NCI-H526 treated with DMSO at 0.1 percent for 48 hours (cell line): ENCODE results near the gene HBD.
"Not testable (repeated sequence)": the region's sequence is repeated elsewhere in the genome, so short reads cannot be mapped to it uniquely, and the experiment has no call there.

Experiments used
- DNase-seq: peaks from one replicate; lab custom pipeline; 2025; lab: John Stamatoyannopoulos, UW

The HBD gene

DNA sequence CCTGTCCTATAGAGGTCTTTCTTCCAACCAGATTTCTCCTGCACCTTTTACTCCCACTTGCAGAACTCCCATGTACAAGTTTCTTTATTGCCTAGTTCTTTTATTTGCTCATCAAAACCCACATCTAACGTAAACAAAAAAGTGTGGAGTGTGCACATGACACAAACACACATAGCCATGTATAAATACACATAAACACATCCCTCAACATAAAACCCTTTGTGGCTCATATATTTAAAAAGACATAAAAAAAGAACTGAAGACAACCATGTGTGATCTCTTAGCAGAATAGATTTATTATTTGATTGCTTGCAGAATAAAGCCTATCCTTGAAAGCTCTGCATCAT is 18.6 kb upstream of the HBD start:
- no peak for DNase-seq

GRCh38 chr11:5252192-5252918 is 18.1 kb upstream of the HBD start:
- no peak for DNase-seq

DNA sequence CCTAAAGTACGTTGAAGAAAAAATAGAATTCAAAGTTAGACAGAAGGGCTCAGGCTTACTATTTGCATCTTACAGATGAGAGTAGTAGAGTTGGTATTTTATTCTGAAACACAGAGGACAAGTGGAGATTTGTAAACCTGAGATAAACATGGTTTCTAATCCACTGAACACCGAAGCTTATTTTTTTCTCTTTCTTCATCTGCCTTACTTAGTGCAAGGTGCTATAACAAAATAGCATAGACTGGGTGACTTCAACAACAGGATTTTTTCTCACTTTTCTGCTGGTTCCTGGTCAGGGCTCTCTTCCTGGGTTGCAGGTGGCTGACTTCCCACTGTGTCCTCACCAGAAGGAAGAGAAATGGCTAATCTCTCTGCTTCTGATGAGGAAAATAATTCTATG is 17.5 kb upstream of the HBD start:
- DNase-seq: no peak

DNA sequence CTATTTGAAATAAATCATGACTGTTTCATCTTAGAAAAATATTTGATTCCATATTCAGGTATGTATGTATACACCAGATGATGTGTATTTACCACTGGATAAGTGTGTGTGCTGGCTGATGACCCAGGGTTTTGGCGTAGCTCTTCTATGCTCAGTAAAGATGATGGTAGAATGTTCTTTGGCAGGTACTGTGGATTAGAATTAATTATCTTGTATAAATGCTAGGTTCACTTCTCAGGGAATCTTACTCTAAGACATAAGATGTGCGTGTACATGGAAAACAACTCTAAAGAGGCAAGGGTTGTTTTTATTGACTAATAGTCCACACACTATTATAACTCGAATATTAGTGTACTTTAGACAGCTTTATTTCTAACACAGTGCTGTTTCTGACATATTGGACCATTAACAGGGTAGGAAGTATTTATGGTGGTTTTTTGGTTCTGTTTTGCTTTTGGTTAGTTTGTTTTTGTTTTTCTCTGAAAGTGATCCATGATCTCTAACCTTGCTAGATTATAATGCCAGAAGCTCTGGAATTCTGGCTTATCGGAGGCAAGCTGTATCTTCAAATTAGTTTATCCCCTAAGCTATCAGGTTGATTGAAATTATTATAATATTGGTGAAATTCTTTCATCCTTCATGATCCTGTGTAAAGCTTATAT is 16.4 kb upstream of the HBD start:
- DNase-seq: no peak

- not testable (repeated sequence) for DNase-seq
These were observed 15.6 kb upstream of the HBD start, which contains the start of gene HBG1 for GRCh38 chr11:5249807-5250396. Gene HBG1 (minus strand): TSS chr11:5249857. CDS start chr11:5249804, 53 bp downstream.

GRCh38 chr11:5248498-5248897 is 14.2 kb upstream of the HBD start:
- DNase-seq: not testable (repeated sequence)

GRCh38 chr11:5247472-5248192 is 13.3 kb upstream of the HBD start:
- DNase-seq: no peak

DNA sequence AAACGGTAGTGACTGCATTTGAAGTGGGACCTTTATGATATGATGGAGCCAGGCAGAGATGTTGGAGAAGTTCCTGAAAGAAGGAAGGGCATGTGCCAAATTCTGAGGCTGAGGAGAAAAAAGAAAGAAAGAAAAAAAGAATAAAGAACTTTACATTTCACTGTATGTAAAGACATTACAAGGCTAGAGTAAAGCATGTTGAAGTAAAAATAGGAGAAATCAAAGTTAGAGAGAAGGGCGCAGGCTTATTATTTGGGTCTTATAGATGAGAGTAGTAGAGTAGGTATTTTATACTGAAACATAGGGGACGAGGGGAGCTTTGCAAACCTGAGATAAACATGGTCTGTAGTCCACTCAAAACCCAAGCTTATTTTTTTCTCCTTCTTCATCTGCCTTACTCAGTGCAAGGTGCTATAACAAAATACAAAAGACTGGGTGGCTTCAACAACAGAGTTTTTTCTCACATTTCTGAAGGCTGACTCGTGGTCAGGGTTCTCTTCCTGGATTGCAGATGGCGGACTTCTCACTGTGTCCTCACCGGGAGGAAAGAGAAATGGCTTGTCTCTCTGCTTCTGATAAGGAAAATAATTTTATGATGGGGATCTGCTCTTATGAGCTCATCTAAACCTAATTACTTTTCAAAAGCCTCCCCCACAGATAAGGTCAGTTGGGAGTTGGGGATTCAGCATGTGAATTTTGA is 12.6 kb upstream of the HBD start:
- no peak for DNase-seq

DNA sequence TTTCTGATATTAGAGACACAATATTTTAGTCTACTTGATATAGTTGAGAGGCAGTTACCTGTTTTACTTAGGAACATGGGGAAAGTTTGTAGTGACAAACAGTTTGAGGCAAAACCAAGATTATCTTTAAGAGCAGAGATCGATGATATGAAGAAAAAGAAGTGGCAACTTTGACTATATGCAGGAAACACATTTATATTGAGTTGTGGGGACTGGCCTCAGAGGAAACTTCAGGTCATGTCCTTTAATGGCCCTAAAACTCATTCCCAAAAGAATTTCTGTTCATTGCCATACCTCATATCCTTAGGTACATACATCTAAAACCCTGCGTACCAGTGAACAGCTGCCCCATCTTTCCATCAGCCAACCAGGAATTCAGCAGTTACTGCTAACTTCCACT is 10.9 kb upstream of the HBD start:
- no peak for DNase-seq

GRCh38 chr11:5243816-5244180 is 9.5 kb upstream of the HBD start:
- no peak for DNase-seq

- no peak for DNase-seq
These were observed 8.9 kb upstream of the HBD start for GRCh38 chr11:5242933-5243815.

- no peak for DNase-seq
These were observed 7.9 kb upstream of the HBD start for GRCh38 chr11:5242208-5242607.

- no peak for DNase-seq
These were observed 7.2 kb upstream of the HBD start for GRCh38 chr11:5241458-5241857.

GRCh38 chr11:5240458-5240857 is 6.2 kb upstream of the HBD start:
- DNase-seq: no peak

DNA sequence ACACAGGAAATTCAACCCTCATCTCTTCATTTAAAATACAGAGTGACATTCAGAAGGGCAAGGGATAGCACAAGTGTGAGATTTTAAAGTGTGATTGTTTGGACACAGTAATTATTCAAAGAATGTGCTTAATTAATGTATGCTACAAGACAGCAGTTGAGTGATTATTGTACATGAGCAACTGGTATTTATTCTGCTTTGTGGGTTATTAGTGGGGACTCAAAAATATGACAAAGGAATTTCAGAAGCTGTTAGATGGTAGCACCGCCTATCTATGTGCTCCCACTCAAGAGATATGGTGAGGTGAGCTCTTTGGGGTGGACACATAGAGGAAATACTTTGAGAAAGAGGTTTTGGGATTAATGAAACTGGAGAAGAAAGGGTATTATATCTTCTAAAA is 5.8 kb upstream of the HBD start:
- no peak for DNase-seq

GRCh38 chr11:5239046-5239445 is 4.8 kb upstream of the HBD start:
- no peak for DNase-seq

DNA sequence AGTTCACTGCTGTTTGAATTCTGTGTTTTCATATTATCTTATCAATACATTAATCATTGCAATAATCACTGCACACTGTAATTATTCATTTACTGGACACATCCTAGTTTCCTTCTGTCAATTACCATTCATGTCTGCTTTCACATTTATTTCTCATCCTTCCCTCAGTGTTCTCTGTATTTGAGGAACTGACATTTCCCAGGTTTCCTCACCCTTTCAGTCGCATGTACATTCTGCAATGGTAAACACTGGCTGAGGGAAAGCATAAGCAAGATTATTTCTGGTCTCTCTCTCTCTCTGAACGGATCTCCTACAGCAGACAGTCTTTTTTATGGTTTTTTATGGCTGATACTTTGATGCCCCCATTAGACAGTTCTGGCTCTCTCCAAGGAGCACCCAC is 4.2 kb upstream of the HBD start:
- DNase-seq: no peak

- DNase-seq: no peak
These were observed 3.1 kb upstream of the HBD start for GRCh38 chr11:5237420-5237819.

DNA sequence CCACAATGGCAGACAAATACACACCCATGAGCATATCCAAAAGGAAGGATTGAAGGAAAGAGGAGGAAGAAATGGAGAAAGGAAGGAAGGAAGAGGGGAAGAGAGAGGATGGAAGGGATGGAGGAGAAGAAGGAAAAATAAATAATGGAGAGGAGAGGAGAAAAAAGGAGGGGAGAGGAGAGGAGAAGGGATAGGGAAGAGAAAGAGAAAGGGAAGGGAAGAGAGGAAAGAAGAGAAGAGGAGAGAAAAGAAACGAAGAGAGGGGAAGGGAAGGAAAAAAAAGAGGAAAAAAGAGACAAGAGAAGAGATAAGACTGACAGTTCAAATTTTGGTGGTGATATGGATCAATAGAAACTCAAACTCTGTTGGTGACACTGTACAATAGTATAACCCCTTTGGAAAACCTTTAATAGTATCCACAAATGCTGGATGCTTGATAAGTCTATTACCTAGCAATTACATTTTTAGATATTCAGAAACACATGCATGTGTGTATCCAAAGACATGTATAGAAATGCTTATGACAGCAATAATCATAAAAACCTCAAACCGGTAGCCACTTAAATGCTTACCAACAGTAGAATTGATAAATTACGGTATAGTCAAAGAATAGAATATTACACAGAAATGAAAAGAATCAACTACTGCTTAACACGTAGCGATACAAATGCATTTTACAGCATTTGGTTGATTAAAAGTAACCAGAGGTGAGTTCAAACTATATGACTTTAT is 1.2 kb upstream of the HBD start:
- no peak for DNase-seq

GRCh38 chr11:5233307-5233706 is 976 bp downstream of the HBD start:
- DNase-seq: no peak

DNA sequence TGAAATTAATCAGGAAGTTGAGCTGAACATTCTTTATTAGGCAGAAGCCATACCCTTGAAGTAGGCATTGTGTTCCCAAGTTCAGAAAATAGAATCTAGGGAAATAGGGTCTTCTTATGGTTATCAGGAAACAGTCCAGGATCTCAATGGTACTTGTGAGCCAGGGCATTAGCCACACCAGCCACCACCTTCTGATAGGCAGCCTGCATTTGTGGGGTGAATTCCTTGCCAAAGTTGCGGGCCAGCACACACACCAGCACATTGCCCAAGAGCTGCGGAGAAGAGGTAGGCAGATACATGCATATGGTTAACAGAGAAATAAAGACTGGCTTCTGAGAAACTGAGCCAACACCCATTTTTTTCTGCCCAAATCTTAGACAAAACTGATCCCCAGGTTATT is 1.5 kb downstream of the HBD start:
- no peak for DNase-seq
